NCI-H1436 (cell line): ENCODE results near the gene DHX29.
"Not testable (repeated sequence)": the region's sequence is repeated elsewhere in the genome, so short reads cannot be mapped to it uniquely, and the experiment has no call there.

Experiments
- DNase-seq: peaks from one replicate; lab custom pipeline; 2025; lab: John Stamatoyannopoulos, UW

Gene DHX29, protein sequence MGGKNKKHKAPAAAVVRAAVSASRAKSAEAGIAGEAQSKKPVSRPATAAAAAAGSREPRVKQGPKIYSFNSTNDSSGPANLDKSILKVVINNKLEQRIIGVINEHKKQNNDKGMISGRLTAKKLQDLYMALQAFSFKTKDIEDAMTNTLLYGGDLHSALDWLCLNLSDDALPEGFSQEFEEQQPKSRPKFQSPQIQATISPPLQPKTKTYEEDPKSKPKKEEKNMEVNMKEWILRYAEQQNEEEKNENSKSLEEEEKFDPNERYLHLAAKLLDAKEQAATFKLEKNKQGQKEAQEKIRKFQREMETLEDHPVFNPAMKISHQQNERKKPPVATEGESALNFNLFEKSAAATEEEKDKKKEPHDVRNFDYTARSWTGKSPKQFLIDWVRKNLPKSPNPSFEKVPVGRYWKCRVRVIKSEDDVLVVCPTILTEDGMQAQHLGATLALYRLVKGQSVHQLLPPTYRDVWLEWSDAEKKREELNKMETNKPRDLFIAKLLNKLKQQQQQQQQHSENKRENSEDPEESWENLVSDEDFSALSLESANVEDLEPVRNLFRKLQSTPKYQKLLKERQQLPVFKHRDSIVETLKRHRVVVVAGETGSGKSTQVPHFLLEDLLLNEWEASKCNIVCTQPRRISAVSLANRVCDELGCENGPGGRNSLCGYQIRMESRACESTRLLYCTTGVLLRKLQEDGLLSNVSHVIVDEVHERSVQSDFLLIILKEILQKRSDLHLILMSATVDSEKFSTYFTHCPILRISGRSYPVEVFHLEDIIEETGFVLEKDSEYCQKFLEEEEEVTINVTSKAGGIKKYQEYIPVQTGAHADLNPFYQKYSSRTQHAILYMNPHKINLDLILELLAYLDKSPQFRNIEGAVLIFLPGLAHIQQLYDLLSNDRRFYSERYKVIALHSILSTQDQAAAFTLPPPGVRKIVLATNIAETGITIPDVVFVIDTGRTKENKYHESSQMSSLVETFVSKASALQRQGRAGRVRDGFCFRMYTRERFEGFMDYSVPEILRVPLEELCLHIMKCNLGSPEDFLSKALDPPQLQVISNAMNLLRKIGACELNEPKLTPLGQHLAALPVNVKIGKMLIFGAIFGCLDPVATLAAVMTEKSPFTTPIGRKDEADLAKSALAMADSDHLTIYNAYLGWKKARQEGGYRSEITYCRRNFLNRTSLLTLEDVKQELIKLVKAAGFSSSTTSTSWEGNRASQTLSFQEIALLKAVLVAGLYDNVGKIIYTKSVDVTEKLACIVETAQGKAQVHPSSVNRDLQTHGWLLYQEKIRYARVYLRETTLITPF (N-terminal part only)

DNA sequence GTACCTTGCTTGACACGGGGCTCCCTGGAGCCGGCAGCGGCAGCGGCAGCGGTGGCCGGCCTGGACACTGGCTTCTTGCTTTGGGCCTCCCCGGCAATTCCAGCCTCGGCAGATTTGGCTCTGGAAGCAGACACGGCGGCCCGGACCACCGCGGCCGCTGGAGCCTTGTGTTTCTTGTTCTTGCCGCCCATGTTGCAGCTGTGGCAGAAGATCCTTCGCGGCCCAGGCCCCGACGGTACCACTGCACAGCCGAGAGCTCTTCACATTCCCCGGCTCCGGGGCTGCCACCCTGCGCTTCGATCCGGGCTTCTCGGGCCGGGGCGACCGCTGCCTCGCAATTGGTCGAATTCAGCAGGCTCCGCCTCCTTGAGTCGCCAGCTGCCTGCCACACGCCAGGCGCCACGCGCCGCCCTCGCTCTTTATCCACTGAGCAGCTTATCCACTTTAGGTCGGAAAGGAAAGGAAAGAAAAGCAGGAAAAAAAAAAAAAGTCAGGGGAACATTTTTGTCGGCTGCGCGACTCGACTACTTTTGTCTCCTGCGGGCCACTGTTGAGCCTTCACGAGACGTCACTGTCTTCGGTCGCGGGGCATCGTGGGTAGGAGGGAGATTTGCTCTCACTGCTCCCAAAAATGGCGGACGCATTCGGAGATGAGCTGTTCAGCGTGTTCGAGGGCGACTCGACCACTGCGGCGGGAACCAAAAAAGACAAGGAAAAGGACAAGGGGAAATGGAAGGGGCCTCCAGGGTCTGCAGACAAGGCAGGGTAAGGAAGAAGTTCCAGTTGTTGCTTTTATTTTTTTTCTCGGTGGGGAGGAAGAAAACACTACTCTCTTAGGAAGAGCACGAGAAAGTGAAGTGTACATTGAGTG is at the start of gene DHX29, which contains the start of gene MTREX:
Gene DHX29, minus strand, starts transcription at position 312 of the 871 bp plus-strand sequence. Its CDS starts 121 bp downstream, at position 191.
Gene MTREX, plus strand, starts transcription at position 607 of the 871 bp plus-strand sequence. Its CDS starts 25 bp downstream, at position 632.
- DNase-seq: peak; percentile 84

DNA sequence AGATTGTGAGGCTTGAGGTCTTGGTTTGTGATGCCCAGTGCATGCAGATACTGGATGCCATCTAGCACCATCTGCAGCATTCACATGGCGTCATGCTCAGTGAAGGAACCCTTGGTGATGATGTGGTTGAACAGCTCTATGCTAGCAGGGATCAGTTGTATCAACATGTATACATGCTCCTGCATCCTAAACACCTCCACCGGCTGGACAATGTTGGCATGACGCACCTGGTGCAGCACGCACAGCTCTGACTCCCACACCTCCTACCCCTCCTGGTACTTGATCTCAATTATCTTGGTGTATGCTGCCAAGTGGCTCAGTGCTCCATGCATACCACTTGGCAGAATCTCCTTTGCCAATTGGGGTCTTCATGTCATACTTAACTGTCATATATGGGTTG is 49.4 kb upstream of the DHX29 start:
- no peak for DNase-seq

DNA sequence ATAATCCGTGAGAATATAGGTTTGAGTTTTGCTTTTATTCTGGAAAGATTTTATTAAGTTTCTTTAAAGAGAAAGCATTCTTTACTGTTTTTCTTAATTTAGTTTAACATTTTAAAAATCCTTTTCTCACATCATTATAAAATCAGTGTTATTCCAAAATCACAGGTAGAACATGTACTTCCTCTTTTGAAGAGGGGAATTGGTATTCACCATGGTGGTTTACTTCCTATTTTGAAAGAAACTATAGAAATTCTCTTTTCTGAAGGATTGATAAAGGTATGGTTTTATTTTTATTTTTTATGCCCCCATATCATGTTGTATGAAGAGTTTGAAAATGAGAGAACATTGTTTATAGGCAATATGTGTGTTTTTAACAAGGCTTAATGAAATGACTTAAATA is 43.3 kb upstream of the DHX29 start:
- no peak for DNase-seq

DNA sequence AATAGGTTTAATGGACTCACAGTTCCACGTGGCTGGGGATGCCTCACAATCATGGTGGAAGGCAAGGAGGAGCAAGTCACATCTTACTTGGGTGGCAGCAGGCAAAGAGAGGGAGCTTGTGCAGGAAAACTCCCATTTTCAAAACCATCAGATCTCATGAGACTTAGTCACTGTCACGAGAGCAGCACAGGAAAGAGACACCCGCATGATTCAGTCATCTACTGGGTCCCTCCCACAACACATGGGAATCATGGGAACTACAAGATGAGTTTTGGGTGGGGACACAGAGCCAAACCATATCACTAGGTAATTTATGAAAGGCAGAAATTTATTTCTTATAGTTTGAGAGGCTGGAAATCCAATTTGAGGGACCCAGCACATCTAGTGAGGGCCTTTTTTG is 40.3 kb upstream of the DHX29 start:
- DNase-seq: no peak

DNA sequence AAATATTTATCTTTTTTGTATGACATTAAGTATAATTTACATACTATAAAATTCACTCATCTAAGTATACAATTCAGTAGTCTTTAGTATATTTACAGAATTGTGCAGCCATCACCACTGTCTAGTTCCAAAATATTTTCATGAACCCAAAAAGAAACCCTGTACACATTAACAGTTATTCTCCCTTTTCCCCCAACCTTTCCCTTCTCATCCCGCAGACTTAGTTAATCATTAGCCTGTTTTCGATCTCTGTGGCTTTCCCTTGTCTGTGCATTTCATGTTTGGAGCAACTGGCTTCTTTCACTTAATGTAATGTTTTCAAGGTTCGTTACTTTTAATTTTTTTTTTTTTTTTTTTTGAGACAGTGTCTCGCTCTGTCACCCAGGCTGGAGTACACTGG is 37.8 kb upstream of the DHX29 start:
- DNase-seq: no peak

DNA sequence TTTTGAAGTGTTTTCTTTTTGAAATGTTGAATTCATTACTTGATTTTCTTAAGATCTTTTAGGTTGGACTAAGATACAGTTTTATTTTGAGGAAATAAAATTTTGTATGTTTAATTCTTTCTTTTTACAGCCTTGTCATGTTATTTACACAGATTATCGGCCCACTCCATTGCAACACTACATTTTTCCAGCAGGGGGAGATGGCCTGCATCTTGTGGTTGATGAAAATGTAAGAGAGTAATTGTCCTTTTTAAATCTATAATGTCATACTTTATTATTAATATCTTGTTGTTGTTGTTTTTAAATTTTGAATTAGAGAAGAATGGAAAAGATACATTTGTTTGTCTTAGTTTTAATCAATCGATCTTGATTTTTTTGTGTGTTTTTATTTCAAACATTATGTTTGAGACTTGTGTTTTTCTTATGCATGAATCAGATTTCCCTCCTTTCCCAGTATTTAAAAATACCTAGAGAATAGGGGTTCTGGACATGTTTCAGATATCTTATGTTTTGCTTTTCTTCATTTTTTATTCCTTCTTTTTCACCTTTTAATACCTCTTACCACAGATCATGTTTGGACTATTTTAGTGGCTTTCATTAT is 37.0 kb upstream of the DHX29 start:
- peak; percentile 26 for DNase-seq

DNA sequence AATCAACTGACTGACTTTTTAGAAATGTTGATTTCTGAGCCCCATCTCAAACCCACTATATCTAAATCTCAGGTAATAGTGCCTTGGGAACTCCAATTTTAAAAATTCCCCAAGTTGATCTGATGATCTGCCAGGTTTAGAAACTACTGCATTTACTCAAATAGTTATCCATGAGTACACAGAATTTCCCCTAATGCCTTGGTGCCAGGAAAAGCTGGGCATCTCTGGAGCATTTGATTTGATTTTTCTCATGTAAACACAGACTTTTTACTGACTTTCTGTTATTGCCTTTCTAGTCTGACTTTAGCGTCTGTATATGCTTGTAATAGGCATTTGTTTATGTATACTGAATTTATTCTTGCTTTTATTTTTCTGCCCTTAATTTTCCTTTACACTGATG is 36.1 kb upstream of the DHX29 start:
- no peak for DNase-seq

DNA sequence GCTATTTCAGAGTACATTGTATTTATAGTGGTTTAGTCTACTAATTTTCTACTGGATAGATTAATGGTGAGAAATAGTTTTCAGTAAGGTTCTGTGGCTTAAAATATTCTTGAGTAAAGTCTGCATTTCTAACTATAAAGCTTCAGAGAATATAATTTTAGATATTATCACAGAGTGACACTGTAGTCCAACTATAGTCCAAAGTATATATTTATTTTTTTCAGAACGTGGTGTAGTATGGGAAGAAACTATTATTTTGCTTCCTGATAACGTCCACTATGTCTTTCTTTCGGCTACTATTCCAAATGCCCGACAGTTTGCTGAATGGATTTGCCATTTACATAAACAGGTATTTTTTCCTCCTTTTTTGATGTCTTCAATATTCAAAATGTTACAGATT is 35.6 kb upstream of the DHX29 start:
- no peak for DNase-seq

DNA sequence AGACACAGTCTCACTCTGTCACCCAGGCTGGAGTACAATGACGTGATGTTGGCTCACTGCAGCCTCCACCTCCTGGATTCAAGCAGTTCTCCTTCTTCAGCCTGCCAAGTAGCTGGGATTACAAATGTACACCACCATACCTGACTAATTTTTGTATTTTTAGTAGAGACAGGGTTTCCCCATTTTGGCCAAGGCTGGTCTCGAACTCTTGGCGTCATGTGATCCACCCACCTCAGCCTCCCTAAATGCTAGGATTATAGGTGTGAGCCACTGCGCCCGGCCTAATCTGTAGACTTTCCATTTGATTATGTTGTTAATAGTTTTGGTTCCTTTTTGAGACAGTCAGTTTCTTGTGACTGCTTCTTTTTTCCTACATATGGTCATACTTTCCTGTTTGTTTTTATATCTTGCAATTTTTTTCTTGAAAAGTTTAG is 31.3 kb upstream of the DHX29 start:
- no peak for DNase-seq

DNA sequence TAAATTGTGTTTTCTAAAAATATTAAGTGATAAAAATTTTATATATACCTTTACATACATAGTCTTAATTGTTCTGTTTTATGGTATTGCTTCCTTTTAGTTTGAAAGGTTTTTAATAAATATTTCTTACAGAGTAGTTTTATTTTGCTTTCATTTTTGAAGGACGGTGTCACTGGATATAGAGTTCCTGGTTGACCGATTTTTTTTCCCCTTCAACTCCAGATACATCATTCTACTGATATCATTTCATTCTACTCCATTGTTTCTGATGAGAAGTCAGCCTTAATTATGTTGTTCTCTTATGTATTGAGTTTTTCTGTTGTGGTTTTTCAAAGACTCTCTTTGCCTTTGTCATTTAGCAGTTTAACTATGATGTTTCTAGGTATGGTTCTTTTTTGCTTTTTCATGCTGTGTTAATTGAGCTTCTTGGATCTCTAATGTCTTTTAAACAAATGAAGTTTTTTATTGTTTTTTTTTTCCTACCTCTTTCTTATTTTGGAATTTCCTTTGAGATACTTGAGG is 30.7 kb upstream of the DHX29 start:
- no peak for DNase-seq

DNA sequence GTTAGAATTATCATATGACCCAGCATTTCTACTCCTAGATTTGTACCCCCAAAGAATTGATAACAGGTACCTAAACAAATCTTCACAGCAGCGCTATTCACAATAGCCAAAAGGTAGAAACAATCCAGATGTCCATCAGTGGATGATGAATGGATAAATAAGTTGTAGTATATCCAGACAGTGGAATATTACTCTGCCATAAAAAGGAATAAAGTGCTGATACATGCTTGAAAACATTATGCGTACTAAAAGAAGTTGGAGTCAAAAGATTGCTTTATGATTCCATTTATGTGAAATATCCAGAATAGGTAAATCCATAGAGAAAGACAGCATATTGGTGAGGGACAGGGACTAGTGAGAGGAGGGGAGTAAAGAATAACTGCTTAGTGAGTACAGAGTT is 26.3 kb upstream of the DHX29 start:
- no peak for DNase-seq

DNA sequence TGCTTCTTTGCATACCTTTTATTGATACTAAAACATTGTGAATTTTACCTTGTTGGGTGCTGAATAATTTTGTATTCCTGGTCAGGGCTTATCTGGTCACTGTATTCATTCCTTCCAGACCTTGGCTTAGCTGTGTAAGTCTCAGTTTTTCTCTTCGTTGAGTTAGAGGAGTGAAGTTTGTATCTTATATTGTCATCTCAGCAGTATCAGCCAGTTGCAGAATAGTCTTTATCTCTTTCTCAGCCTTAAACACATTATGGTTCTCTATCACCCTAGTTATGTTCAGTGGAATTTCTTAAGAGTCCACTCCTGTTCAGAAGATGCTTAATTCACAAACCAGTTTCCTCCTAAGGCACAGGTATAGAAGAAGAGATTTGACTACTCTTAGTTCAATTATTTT is 25.5 kb upstream of the DHX29 start:
- no peak for DNase-seq

DNA sequence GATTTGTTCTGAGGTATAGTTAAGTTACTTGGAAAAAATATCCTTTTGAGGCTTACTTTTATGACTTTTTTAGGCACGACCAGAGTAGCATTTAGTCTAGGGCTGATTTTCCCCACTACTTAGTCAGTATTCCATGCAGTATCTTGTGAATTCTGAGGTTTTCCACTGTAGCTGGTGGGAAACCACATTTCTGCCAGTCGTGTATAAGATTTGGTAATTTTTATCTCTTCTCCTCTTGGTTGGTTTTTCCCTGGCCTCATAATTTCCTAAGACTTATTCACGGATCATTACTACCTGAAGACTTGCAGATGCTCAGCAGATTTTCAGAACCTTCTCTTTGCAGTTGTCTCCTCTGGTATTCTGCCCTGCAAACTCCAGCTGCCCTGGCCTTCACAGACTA is 23.8 kb upstream of the DHX29 start:
- DNase-seq: no peak

DNA sequence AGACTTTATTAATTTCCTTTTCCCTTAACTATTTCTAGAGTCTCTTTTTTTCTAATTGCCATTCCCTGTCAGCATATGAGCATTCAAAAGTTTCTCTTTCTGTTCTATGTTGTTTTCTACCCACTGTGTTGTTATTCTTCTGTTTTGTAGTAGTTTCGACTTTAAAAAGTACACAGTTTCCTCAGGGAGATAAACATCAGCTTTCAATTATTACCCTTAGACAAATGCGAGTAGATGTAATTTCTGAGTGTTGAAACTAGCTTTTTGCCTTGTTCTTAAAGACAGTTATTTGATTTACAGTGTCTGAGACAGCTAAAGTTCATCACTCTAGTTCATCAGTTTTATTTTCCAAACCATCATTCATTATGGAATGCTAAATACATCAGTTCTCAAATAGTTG is 19.8 kb upstream of the DHX29 start:
- no peak for DNase-seq

DNA sequence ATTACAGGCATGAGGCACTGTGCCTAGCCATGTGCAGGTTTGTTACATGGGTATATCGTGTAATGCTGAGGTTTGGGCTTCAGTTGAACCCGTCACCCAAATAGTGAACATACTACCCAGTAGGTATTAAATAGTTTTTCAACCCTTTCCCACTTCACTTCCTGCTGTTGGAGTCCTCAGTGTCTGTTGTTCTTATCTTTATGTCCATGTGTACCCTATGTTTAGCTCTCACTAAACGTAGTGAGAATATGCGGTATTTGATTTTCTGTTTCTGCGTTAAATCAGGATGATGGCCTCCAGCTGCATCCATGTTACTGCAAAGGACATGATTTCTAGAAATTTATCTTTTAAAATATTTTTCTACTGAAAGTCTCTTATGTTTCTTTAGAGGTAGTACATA is 18.1 kb upstream of the DHX29 start:
- DNase-seq: no peak

DNA sequence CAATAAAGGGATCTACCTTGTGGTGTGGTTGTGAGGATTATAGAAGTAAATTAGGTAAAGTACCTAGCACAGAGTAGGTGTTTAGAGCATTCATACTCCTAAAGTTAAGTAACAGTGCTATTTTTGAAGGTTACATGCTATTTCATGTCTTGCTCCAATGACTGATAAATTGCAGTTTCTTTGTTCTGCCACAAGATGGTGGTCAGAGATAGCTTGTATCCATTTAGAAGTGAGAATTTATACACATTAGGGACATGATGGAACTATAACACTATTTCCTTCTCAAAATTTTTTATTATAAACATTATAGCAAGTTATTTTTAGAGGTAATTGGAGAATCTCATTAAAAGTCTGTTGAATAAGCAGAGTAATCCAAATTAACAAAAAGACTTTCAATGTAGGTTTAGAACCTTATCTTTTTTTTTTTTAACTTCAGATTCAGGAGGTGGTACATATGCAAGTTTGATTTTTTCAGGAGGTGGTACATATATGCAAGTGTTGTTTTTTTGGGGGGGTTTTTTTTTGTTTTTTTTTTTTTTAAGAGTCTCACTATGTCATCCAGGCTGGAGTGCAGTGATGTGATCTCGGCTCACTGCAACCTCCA is 17.4 kb upstream of the DHX29 start:
- DNase-seq: peak; percentile 14

DNA sequence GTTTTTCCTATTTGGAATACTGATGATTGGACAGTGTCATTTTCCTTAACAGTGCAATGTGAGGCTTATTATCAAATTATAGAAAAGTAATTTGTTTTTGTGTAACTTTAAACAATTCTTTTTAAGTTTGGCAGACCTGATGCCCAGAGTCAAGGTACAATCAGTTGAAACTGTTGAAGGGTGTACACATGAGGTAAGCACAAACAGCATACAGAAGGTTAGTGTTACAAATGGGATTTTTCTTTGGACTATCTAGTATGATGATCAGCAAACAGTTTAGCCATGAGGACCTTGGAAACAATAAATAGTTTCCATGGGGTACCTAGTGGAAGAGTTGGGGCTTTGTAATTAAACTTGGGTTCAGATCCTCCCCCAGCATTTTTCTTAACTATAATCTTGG is 16.5 kb upstream of the DHX29 start:
- no peak for DNase-seq

DNA sequence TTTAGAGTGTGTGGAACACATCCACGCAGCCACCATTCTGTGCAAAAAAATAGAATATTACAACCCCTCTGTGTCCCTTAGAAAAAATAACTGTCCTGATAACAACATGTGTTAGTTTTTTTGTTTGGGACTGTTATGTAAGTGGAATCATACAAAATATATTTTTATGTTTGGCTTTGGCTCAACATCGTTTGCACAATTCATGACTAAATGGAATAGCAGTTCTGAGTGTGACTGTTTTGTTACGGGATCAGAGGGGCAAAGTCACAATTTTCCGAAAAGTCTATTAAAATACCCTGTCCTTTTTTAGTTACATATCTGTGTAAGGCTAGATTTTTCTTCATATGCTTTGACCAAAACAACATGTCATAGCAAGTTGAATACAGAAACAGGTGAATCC is 13.1 kb upstream of the DHX29 start:
- no peak for DNase-seq

DNA sequence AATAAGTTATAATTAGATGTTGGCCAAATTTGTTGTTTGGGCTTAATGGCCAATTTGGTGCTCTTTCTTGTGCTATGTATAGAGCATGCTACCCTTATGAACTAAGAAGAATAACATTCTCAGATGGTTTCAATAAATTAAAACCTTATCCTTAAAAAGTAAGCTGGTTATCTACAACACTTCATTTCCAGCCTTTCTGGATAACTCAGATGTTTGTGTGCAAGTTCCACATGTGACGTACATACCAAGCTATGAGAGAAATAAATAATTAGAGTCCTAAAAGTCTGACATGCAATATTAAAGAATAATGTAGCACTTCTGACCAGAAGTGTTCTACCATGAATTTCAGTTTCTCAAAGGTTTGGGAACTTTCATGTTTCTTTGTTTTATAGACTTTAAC is 12.0 kb upstream of the DHX29 start:
- DNase-seq: no peak

DNA sequence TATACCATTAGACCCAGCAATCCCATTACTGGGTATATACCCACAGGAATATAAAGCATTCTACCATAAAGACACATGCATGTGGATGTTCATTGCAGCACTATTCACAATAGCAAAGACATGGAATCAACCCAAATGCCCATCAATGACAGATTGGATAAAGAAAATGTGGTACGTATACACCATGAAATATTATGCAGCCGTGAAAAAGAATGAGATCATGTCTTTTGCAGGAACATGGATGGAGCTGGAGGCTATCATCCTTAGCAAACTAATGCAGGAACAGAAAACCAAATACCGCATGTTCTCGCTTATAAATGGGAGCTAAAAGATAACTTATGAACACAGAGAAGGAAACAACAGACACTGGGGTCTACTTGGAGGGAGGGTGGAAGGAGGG is 10.7 kb upstream of the DHX29 start:
- DNase-seq: not testable (repeated sequence)
